Tibial artery (tissue), 4 donors: Measurements from ENCODE around the gene PMP22.

Experiments used
- DNase-seq, 2 donors: peaks; one replicate each; pipeline ENCODE4 v3.0.0-alpha.2; 2019
- H3K27ac ChIP-seq, 2 donors: fragments of 200-600 bp; sonication (generic) in 1 of 2; 1 replicate in 1 of 2; 2 replicates in 1 of 2; pipeline ENCODE4 v1.5.1; 2018 to 2019; ENCODE audit warnings: mild to moderate bottlenecking in 1 of 2
- H3K27me3 ChIP-seq, 2 donors: fragments of 200-600 bp; sonication (generic) in 1 of 2; one replicate each; pipeline versions ENCODE4 v1.5.1 to v1.6.0; 2016 to 2019
- H3K36me3 ChIP-seq, 3 donors: fragments of 200-600 bp; sonication (generic) in 2 of 3; one replicate each; pipeline ENCODE4 v1.5.1; 2016 to 2019; ENCODE audit warnings: mild to moderate bottlenecking in 2 of 3
- H3K4me1 ChIP-seq, 4 donors: fragments of 200-600 bp; sonication (generic) in 2 of 4; 1 replicate in 3 of 4; 2 replicates in 1 of 4; pipeline ENCODE4 v1.5.1; 2016 to 2019
- H3K4me3 ChIP-seq, 2 donors: fragments of 200-600 bp; sonication (generic) in 1 of 2; 1 replicate in 1 of 2; 2 replicates in 1 of 2; pipeline ENCODE4 v1.5.1; 2018 to 2019; ENCODE audit warnings: mild to moderate bottlenecking in 2 of 2
- H3K9me3 ChIP-seq, 3 donors: fragments of 200-600 bp; sonication (generic) in 1 of 3; one replicate each; pipeline ENCODE4 v1.5.1; 2016 to 2019
- intact Hi-C: fragments of 100-400 bp; cut with DNase I; formaldehyde crosslinking; loops from one replicate; pipeline ENCODE4 v1.15.0; 2023; ENCODE audit warnings: low total_unique reads
- TF ChIP-seq, protein P1 (sequence below), 2 experiments: fragments of 200-600 bp in 1 of 2; fragments of 450-650 bp in 1 of 2; IDR thresholded peaks; one replicate each; pipeline ENCODE4 v1.5.1; 2017 to 2019; ENCODE audit warnings: antibody characterized with exemption in 2 of 2, mild to moderate bottlenecking in 1 of 2, moderate library complexity in 1 of 2

PMP22 gene

DNA sequence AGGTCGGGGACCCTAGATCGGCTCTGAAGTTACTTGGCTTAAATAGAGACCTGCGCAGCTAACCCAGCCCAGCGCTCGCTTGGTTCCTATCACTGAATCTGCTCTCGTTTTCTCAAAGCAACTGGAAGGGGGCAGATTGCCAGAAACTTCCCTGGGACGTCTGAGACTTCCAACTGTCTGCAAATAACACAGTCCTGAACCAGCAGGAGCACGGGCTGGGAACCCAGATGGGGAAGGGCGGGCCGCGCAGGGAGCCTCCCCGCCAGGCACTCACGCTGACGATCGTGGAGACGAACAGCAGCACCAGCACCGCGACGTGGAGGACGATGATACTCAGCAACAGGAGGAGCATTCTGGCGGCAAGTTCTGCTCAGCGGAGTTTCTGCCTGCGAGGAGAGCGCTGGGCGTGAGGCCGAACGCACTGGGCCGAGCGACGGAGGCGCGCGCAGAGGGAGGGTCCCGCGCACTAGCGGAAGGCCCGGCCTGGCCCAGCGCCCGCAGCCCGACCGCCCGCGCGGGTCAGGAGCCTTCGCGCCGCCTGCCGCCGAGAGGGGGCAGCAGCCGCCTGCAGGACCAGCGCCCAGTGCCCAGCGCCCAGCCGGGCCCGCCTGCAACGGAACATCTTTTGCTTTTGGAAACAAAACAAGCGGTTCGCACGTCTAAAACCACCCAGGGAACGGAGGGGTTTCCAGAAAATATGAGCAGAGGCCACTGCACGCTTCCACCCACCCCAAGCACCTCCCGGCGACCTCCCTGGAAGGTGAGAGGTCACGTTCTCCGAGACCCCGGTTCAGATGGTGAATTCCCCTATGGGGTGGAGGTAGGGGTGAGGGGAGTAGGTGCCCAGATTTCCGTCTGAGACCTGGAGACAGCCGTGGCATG, 4.5 kb downstream of the PMP22 start:
- H3K36me3 ChIP-seq = peaks cover 23 to 35% (median 25%) of the 10 kb centered on the region in 3 donors
- no peaks in the 10 kb centered on the region for H3K27me3 ChIP-seq
- peak overlapping the region; percentile 74 to 88 for H3K4me3 ChIP-seq
- intact Hi-C loops = loop anchor here (1.0 to 5.0 kb wide), 2 partner anchors 243 to 737 kb away; partner anchors contain the start of genes TTC19 and ZSWIM7
- H3K27ac ChIP-seq = peak overlapping the region; percentile 98 to 99
- TF ChIP-seq, protein P1, sequence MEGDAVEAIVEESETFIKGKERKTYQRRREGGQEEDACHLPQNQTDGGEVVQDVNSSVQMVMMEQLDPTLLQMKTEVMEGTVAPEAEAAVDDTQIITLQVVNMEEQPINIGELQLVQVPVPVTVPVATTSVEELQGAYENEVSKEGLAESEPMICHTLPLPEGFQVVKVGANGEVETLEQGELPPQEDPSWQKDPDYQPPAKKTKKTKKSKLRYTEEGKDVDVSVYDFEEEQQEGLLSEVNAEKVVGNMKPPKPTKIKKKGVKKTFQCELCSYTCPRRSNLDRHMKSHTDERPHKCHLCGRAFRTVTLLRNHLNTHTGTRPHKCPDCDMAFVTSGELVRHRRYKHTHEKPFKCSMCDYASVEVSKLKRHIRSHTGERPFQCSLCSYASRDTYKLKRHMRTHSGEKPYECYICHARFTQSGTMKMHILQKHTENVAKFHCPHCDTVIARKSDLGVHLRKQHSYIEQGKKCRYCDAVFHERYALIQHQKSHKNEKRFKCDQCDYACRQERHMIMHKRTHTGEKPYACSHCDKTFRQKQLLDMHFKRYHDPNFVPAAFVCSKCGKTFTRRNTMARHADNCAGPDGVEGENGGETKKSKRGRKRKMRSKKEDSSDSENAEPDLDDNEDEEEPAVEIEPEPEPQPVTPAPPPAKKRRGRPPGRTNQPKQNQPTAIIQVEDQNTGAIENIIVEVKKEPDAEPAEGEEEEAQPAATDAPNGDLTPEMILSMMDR (IDR thresholded peaks at IDR 0.05) = peak; percentile 85 to 94
- peak; percentile 87 to 94 for DNase-seq
- peaks cover 0 to 50% (median 46%) of the 10 kb centered on the region in 4 donors for H3K4me1 ChIP-seq
- no peaks in the 10 kb centered on the region for H3K9me3 ChIP-seq

DNA sequence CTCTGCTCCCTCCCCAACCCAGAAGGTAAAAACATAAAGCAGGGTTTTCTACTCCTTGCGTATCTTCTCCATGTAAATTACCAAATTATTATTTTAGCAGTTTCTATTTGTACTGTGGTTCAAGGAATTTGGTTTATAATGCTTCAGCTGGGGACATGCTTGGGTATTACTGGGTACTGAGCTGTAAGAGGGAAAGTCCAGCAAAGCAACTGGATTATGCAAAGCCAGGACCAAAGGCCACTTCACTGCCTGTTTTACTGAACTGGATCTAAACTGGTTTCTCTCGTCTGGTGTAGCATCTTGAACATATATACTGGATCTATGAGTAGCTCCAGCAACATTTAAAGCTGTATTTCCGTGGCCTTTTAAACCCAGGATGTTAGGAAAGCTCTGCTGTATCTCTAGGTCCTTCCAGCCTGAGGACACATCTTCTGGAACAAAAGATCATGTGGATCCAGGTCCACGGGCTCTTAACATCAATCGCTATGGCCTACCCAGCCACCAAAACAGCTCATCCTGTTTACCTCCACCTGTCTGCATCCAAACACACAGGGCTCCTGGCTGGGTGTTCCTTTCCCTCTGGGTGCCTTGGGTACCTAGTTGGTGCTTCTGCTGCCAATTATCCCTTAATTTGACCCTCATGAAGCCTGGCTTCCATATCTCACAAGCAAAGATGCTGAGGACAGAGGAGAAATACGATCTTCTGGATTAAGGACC, 7.2 kb downstream of the PMP22 start:
- H3K9me3 ChIP-seq = no peaks in the 10 kb centered on the region
- peak overlapping the region; percentile 98 to 99 for H3K27ac ChIP-seq
- DNase-seq = no peak
- TF ChIP-seq, protein P1 (IDR thresholded peaks at IDR 0.05) = no peak
- H3K36me3 ChIP-seq = peaks cover 50 to 58% (median 52%) of the 10 kb centered on the region in 3 donors
- H3K27me3 ChIP-seq = no peaks in the 10 kb centered on the region
- peak overlapping the region in 1 of 2 donors; percentile 74 for H3K4me3 ChIP-seq
- H3K4me1 ChIP-seq = peaks cover 0 to 71% (median 50%) of the 10 kb centered on the region in 4 donors
- intact Hi-C loops = no loop called here

DNA sequence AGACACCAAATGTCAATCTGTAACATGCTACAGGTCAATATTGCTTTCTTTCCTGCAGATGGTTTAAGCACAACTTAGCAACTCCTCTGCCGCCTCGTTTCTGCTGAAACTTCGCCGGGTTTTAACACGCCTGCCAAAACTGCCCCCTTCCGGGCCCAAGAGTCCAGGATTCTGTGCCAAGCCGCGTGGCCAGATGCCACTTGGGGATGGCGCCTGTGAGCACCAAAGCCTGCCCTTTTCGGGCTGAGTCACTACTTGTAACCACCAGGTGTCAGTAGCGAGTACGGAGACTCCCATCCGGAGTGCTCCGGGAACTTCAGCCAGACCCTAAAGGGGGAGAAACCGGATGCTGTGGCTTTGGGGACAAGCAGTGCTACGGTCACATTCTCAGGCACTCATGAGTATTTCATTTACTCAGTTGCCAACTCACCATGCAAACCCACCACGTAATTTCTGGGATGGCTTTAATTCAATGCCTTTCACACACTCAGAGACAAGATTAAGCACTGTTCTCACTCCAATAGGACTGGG, 7.8 kb downstream of the PMP22 start:
- no peaks in the 10 kb centered on the region for H3K27me3 ChIP-seq
- H3K27ac ChIP-seq = peak overlapping the region; percentile 98 to 99
- H3K36me3 ChIP-seq = peaks cover 56 to 64% (median 58%) of the 10 kb centered on the region in 3 donors
- intact Hi-C loops = no loop called here
- TF ChIP-seq, protein P1 (IDR thresholded peaks at IDR 0.05) = peak; percentile 84 to 93
- H3K9me3 ChIP-seq = no peaks in the 10 kb centered on the region
- H3K4me3 ChIP-seq = peak overlapping the region; percentile 25 to 74
- H3K4me1 ChIP-seq = peaks cover 0 to 77% (median 53%) of the 10 kb centered on the region in 4 donors
- DNase-seq = peak; percentile 81 to 93

DNA sequence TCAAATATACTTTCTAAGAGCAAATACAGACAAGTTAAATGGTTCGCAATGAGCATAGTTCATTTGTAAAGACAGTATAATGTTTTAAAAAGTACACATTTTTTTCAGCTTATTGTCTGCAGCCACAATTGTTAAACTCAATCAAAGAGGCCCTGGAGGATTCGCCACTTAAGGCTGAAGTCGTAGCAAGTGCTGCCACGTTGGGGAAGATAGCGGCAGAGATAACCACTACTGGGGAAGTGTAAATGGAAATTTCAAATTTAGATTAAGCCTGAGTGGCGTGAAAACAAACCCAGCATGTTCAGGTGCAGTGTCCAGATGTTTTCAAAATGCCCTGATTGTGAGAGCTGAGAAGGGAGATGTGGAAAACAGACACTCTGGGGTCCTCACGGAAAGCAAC, 8.4 kb downstream of the PMP22 start:
- Histone ChIP-seq H3K9me3 (no peaks in the 10 kb centered on the region), H3K27me3 (no peaks in the 10 kb centered on the region), H3K36me3 (peaks cover 62 to 70% (median 62%) of the 10 kb centered on the region in 3 donors), H3K4me1 (peaks cover 0 to 83% (median 57%) of the 10 kb centered on the region in 4 donors), H3K27ac (peak overlapping the region in 1 of 2 donors; percentile 99), H3K4me3 (peak overlapping the region; percentile 25 to 74)
- DNase-seq = no peak
- TF ChIP-seq, protein P1 (IDR thresholded peaks at IDR 0.05) = no peak
- intact Hi-C loops = no loop called here

DNA sequence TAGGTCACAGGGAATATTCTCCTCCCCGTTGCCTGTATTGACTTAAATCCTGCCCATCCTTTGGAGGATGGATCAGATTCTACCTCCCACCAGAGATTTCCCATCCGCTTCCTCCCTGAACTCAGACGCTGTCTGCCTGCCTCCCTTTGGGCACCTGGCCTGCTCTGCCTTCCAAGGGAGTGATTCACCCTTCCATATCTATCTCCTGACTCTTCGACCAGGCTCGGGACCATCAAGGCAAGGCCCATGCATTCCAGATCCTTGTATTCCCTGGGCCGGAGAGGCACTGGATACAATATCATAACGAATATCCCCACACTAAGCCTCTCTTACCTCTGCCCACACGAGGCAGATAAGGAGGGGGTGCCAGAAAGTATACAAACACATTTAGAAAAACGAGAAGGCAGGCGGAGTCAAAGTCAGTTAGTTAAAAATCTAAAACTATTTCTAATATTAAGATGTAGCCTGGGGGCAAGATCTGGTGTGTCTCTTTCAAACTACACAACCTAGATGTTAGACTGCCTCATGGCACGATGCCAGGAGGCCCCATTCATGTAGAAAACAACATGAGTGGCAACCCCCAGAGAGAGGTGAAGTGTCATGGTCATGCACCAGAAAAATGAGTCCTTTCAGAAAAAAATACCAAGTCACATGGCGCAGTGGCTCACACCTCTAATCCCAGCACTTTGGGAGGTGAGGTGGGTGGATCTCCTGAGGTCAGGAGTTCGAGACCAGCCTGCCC, 9.2 kb downstream of the PMP22 start:
- peak overlapping the region; percentile 8 to 27 for H3K27ac ChIP-seq
- intact Hi-C loops = no loop called here
- DNase-seq = no peak

More for the DNA sequence above, 9.2 kb downstream of the PMP22 start:
- H3K9me3 ChIP-seq = no peaks in the 10 kb centered on the region
- H3K27me3 ChIP-seq = no peaks in the 10 kb centered on the region
- peaks cover 0 to 91% (median 62%) of the 10 kb centered on the region in 4 donors for H3K4me1 ChIP-seq
- peaks cover 70 to 75% (median 70%) of the 10 kb centered on the region in 3 donors for H3K36me3 ChIP-seq
- TF ChIP-seq, protein P1 (IDR thresholded peaks at IDR 0.05) = no peak
- no peak overlapping the region for H3K4me3 ChIP-seq
